Smooth muscle cell (in vitro differentiated cells): ENCODE results near the gene NOS1. TPM values are rescaled to one million over a fixed set of nuclear protein-coding genes. Genes with fewer than 3 reads are reported as not detected.

Experiments
- DNase-seq: peaks from one replicate; lab custom pipeline; 2025; ENCODE audit not compliant: unreplicated experiment; lab: John Stamatoyannopoulos, UW
- H2AFZ ChIP-seq: fragments of 200-600 bp; sonication (generic); 2 replicates; pipeline ENCODE4 v1.6.0; 2016; ENCODE audit warnings: antibody characterized with exemption, low read depth, mild to moderate bottlenecking
- H3F3A ChIP-seq: fragments of 200-600 bp; sonication (generic); 2 replicates; pipeline ENCODE4 v1.6.0; 2017; ENCODE audit warnings: antibody characterized with exemption, low read depth
- H3K27ac ChIP-seq: fragments of 200-600 bp; sonication (generic); 2 replicates; pipeline ENCODE4 v1.5.1; 2016; ENCODE audit warnings: low read depth, mild to moderate bottlenecking
- H3K27me3 ChIP-seq: fragments of 200-600 bp; sonication (generic); 2 replicates; pipeline ENCODE4 v1.6.1; 2016; ENCODE audit warnings: low read depth, mild to moderate bottlenecking
- H3K36me3 ChIP-seq: fragments of 200-600 bp; sonication (generic); 2 replicates; pipeline ENCODE4 v1.5.1; 2016; ENCODE audit warnings: low read depth
- H3K4me1 ChIP-seq: fragments of 200-600 bp; sonication (generic); 2 replicates; pipeline ENCODE4 v1.5.1; 2016; ENCODE audit warnings: low read depth
- H3K4me2 ChIP-seq: fragments of 200-600 bp; sonication (generic); 2 replicates; pipeline ENCODE4 v1.6.0; 2016; ENCODE audit warnings: mild to moderate bottlenecking
- H3K4me3 ChIP-seq: fragments of 200-600 bp; sonication (generic); 2 replicates; pipeline ENCODE4 v1.5.1; 2016; ENCODE audit warnings: mild to moderate bottlenecking
- H3K79me2 ChIP-seq: fragments of 200-600 bp; sonication (generic); 2 replicates; pipeline ENCODE4 v1.6.0; 2016; ENCODE audit warnings: low read depth, mild to moderate bottlenecking
- H3K9ac ChIP-seq: fragments of 200-600 bp; sonication (generic); 2 replicates; pipeline ENCODE4 v1.6.0; 2016; ENCODE audit warnings: low read depth
- H3K9me3 ChIP-seq: fragments of 200-600 bp; sonication (generic); replicated peaks from 2 replicates; pipeline ENCODE4 v1.5.1; 2016; ENCODE audit warnings: low read depth
- H4K20me1 ChIP-seq: fragments of 200-600 bp; sonication (generic); 2 replicates; pipeline ENCODE4 v1.6.0; 2016; ENCODE audit warnings: low read depth
- CTCF ChIP-seq: fragments of 200-600 bp; sonication (generic); IDR thresholded peaks from 2 replicates; pipeline ENCODE4 v1.5.1; 2017; ENCODE audit warnings: borderline replicate concordance, mild to moderate bottlenecking, antibody characterized with exemption; ENCODE audit not compliant: insufficient read depth, poor library complexity, severe bottlenecking
- WGBS: methylation state at CpG from one replicate; pipeline ENCODE4 v1.1.7; 2016; ENCODE audit warnings: low lambda C conversion rate; 5-methylcytosine and 5-hydroxymethylcytosine counted together
- polyA plus RNA-seq: library from polyadenylated mRNA; unstranded; fragments of >200 nt; fragmentation: Nextera tagmentation; extraction: Ambion mirVana; gene quantifications from 2 replicates; pipeline ENCODE4 v1.2.1, GENCODE V29; 2016
- total RNA-seq: library from RNA; depleted of rRNA; stranded (reverse); fragments of >200 nt; gene quantifications from 2 replicates; pipeline ENCODE4 v1.2.3, GENCODE V29; 2014

NOS1 gene
- total and polyA plus RNA-seq, 2 experiments from 2014 or later: 0.09 TPM; not detected in 1

GRCh38 chr12:117292688-117293087 is 68.7 kb downstream of the NOS1 start:
- Histone ChIP-seq H3K27ac (no peak overlapping the region), H3K4me3 (no peak overlapping the region), H3F3A (no peaks in the 10 kb centered on the region), H3K9ac (no peak overlapping the region), H3K79me2 (no peaks in the 10 kb centered on the region), H3K9me3 (no peaks in the 10 kb centered on the region), H3K27me3 (peaks cover 7% of the 10 kb centered on the region), H3K4me1 (no peaks in the 10 kb centered on the region), H3K36me3 (no peaks in the 10 kb centered on the region), H3K4me2 (no peak overlapping the region), H4K20me1 (no peaks in the 10 kb centered on the region), H2AFZ (no peak overlapping the region)
- TF ChIP-seq CTCF: no peak
- DNase-seq: no peak
- 88% methylated on average over 3 of the region's 3 CpGs for WGBS

- Histone ChIP-seq H3K4me3 (no peak overlapping the region), H3K27ac (no peak overlapping the region), H3K79me2 (no peaks in the 10 kb centered on the region), H2AFZ (no peak overlapping the region), H3K4me2 (no peak overlapping the region), H3K27me3 (no peaks in the 10 kb centered on the region), H4K20me1 (no peaks in the 10 kb centered on the region), H3K36me3 (no peaks in the 10 kb centered on the region), H3K9ac (no peak overlapping the region), H3K9me3 (no peaks in the 10 kb centered on the region), H3F3A (no peaks in the 10 kb centered on the region), H3K4me1 (no peaks in the 10 kb centered on the region)
- no peak for TF ChIP-seq CTCF
- no peak for DNase-seq
- WGBS: 91% methylated on average over 9 of the region's 9 CpGs
These were observed 77.3 kb downstream of the NOS1 start for GRCh38 chr12:117284140-117284539.

GRCh38 chr12:117282490-117282889 is 78.9 kb downstream of the NOS1 start:
- no peak for DNase-seq
- TF ChIP-seq CTCF: no peak
- H3F3A ChIP-seq: no peaks in the 10 kb centered on the region
- no peak overlapping the region for H3K4me2 ChIP-seq
- H2AFZ ChIP-seq: no peak overlapping the region
- H3K9ac ChIP-seq: no peak overlapping the region
- no peaks in the 10 kb centered on the region for H3K4me1 ChIP-seq
- WGBS: 92% methylated on average over 5 of the region's 5 CpGs
- no peaks in the 10 kb centered on the region for H3K79me2 ChIP-seq
- no peaks in the 10 kb centered on the region for H3K9me3 ChIP-seq
- no peak overlapping the region for H3K4me3 ChIP-seq
- no peaks in the 10 kb centered on the region for H4K20me1 ChIP-seq
- H3K27me3 ChIP-seq: no peaks in the 10 kb centered on the region
- H3K27ac ChIP-seq: no peak overlapping the region
- H3K36me3 ChIP-seq: no peaks in the 10 kb centered on the region

GRCh38 chr12:117280019-117280680 is 81.3 kb downstream of the NOS1 start:
- no peak overlapping the region for H3K9ac ChIP-seq
- H3K4me1 ChIP-seq: no peaks in the 10 kb centered on the region
- H3F3A ChIP-seq: no peaks in the 10 kb centered on the region
- DNase-seq: no peak
- H3K27ac ChIP-seq: no peak overlapping the region
- H3K79me2 ChIP-seq: no peaks in the 10 kb centered on the region
- H2AFZ ChIP-seq: no peak overlapping the region
- no peaks in the 10 kb centered on the region for H3K9me3 ChIP-seq
- no peak overlapping the region for H3K4me3 ChIP-seq
- WGBS: 87% methylated on average over 8 of the region's 8 CpGs
- no peak for TF ChIP-seq CTCF
- no peaks in the 10 kb centered on the region for H4K20me1 ChIP-seq
- no peak overlapping the region for H3K4me2 ChIP-seq
- no peaks in the 10 kb centered on the region for H3K36me3 ChIP-seq
- H3K27me3 ChIP-seq: no peaks in the 10 kb centered on the region
